Stimulated activated naive CD4-positive, alpha-beta T cell treated with Interleukin-2 at 50 U/mL for 16 hours (primary cell): ENCODE data around the gene TPT1.

ENCODE experiments used
- DNase-seq: peaks from one replicate; lab custom pipeline; 2025; lab: John Stamatoyannopoulos, UW

Gene TPT1

GRCh38 chr13:45333977-45334922, 6.7 kb downstream of the TPT1 start:
- no peak for DNase-seq

GRCh38 chr13:45333251-45333976, 7.6 kb downstream of the TPT1 start:
- DNase-seq = no peak

GRCh38 chr13:45332831-45333219, 8.2 kb downstream of the TPT1 start:
- DNase-seq = no peak

GRCh38 chr13:45332036-45332830, 8.8 kb downstream of the TPT1 start:
- no peak for DNase-seq

- DNase-seq = no peak
Measured at GRCh38 chr13:45331692-45332035, 9.3 kb downstream of the TPT1 start.

GRCh38 chr13:45331123-45331619, 9.8 kb downstream of the TPT1 start:
- DNase-seq = no peak

- DNase-seq = no peak
Measured at GRCh38 chr13:45328661-45329111, 12.3 kb downstream of the TPT1 start.

- no peak for DNase-seq
Measured at GRCh38 chr13:45327253-45327955, 13.6 kb downstream of the TPT1 start.

GRCh38 chr13:45325806-45326205, 15.2 kb downstream of the TPT1 start:
- DNase-seq = no peak

GRCh38 chr13:45320876-45321629, 19.9 kb downstream of the TPT1 start:
- DNase-seq = no peak

- DNase-seq = no peak
Measured at GRCh38 chr13:45316996-45317395, 24.0 kb downstream of the TPT1 start.

- DNase-seq = no peak
Measured at GRCh38 chr13:45316338-45316737, 24.6 kb downstream of the TPT1 start.

GRCh38 chr13:45315520-45316167, 25.3 kb downstream of the TPT1 start:
- no peak for DNase-seq

GRCh38 chr13:45314822-45315221, 26.2 kb downstream of the TPT1 start:
- DNase-seq = no peak

- DNase-seq = no peak
Measured at GRCh38 chr13:45310341-45311131, 30.4 kb downstream of the TPT1 start.

- DNase-seq = no peak
Measured at GRCh38 chr13:45306966-45307365, 34.0 kb downstream of the TPT1 start.

GRCh38 chr13:45305079-45305478, 35.9 kb downstream of the TPT1 start:
- DNase-seq = no peak

- no peak for DNase-seq
Measured at GRCh38 chr13:45303866-45304265, 37.1 kb downstream of the TPT1 start.

GRCh38 chr13:45303026-45303425, 38.0 kb downstream of the TPT1 start:
- no peak for DNase-seq
